Midbrain (tissue), 1 donor: ENCODE measurements around the gene AATK.

ENCODE experiments used
- DNase-seq: peaks from one replicate; lab custom pipeline; 2025; lab: John Stamatoyannopoulos, UW

Gene AATK

GRCh38 chr17:81114351-81115093, 51.5 kb downstream of the AATK start:
- no peak for DNase-seq

DNA sequence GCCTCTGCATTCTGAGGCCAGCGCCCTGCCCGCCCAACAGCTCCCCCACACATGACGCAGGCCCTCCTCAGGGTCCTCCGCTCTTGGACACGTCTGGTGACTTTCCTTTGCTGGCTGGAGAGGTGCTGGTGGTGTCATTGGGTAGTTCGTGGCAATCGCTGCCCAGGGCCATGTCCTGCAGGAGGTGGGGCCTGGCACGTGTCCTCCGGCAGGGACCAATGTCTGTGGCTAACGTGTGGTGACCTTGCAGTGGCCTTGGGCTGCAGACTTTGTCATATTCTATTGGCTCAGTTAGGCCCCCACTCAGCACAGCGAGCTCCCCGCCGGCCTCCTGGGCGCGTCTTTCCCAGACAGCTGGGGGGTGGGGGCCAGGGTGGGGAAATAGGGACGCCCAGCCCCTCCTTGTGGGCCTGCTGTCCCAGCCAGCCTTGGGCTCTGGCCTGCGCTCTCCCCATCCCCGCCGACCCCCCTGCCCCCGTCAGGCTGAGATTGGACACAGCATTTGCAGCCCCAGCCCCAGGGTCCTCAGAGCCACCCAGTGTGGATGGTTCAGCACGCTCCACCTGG, 52.8 kb downstream of the AATK start:
- DNase-seq = no peak

DNA sequence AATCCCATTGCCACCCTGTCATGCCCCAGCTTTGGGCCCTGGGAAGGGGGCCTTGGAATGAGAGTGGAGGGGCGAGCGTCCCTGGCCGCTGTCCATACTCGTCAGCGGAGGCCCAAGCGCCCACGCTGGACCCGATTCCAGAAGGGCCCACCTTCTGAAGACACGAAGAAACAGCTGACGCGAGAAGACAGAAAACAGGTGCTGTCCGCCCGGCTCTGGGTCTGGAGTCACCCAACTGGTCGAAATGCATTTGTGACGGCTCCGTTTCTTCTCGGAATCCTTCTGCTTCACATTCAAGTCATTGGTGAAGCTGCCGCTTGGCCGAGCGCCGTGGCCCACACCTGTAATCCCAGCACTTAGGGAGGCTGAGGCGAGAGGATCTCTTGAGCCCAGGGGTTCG, 53.6 kb downstream of the AATK start:
- DNase-seq = no peak

DNA sequence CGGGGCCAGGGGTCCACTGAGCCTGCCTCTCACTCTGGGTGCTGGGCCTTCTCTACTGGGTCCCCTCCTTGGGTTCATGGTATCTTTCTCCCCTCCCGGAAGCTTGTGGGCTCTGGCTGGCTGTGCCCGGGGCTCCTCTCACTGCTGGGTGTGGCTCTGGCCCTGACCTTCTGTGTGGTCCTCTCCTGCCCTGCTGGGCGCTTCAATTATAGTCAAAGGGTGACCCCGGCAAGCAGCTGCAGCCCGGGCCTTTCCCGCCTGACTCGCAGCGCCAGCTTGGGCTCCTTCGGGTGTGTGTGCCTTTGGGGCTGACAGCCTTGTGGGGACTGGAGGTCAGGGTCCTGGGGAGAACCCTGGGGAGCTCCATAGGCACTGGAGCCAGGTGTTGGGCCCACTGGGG, 55.0 kb downstream of the AATK start:
- DNase-seq = no peak

- DNase-seq = no peak
These were observed 55.5 kb downstream of the AATK start for GRCh38 chr17:81110488-81111040.

- no peak for DNase-seq
These were observed 56.1 kb downstream of the AATK start for GRCh38 chr17:81109957-81110356.

- DNase-seq = no peak
These were observed 57.8 kb downstream of the AATK start for GRCh38 chr17:81108220-81108619.

- no peak for DNase-seq
These were observed 59.3 kb downstream of the AATK start for GRCh38 chr17:81106716-81107115.

- DNase-seq = no peak
These were observed 62.6 kb downstream of the AATK start for GRCh38 chr17:81103379-81103778.

DNA sequence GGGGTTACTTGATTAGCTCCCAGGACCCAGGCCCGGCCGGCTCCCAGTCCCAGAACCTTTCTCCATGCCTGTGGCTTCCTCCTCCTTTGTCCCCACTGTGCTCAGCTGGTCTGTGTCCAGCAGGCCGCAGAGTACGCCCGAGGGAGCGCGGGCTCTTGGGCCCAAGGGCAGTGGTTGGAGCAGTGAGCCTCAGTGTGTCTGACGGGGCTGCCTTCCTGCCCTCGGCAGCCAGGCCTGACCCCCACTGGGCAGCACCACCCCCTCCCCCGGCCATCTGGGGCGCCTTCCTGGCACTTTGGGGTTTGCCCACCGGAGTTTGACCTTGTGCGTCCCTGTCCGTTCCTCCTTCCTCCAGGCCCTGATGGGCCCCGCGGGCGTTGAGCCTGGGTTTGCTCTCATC, 63.2 kb downstream of the AATK start:
- no peak for DNase-seq

DNA sequence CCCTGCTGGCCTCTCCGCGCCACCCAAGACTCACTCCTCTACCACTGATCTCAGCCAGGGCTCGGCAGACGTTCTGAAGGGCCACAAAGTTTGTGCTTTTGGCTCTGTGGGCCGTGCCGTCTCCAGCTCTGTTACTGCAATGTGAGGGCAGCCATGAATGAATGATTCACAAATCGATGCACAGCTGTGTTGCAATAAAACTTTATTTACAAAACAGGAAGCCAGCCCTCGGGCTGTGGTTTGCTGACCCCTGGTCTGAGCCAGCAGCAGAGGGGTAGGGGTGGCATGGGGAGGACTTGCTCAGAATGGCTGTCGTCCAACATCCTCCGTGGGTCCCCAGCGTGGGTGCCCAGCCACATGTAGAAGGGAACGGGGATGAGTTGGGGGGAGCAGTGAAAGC, 63.7 kb downstream of the AATK start:
- no peak for DNase-seq

- DNase-seq = peak; percentile 79
These were observed 64.3 kb downstream of the AATK start for GRCh38 chr17:81101614-81102306.

- DNase-seq = no peak
These were observed 65.4 kb downstream of the AATK start for GRCh38 chr17:81100668-81101067.

DNA sequence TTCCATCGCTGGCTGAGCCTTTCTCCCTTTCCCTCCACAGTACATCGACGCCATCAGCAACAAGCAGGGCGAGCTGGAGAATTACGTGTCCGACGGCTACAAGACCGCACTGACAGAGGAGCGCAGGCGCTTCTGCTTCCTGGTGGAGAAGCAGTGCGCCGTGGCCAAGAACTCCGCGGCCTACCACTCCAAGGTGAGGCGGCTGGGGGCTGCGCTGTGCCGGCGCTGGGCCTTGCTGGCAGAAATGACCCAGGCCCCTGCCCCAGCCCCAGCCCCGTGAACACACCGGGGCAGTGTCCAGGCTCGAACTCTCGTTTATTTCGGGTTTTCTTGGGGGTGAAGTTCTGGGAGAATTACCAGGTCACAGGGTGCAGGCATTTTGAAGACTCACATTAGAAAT, 66.1 kb downstream of the AATK start:
- no peak for DNase-seq

GRCh38 chr17:81097943-81098308, 68.1 kb downstream of the AATK start:
- no peak for DNase-seq

GRCh38 chr17:81097134-81097942, 68.7 kb downstream of the AATK start:
- DNase-seq = peak; percentile 57

GRCh38 chr17:81096741-81097133, 69.3 kb downstream of the AATK start:
- no peak for DNase-seq

GRCh38 chr17:81095383-81095762, 70.6 kb downstream of the AATK start:
- DNase-seq = no peak

DNA sequence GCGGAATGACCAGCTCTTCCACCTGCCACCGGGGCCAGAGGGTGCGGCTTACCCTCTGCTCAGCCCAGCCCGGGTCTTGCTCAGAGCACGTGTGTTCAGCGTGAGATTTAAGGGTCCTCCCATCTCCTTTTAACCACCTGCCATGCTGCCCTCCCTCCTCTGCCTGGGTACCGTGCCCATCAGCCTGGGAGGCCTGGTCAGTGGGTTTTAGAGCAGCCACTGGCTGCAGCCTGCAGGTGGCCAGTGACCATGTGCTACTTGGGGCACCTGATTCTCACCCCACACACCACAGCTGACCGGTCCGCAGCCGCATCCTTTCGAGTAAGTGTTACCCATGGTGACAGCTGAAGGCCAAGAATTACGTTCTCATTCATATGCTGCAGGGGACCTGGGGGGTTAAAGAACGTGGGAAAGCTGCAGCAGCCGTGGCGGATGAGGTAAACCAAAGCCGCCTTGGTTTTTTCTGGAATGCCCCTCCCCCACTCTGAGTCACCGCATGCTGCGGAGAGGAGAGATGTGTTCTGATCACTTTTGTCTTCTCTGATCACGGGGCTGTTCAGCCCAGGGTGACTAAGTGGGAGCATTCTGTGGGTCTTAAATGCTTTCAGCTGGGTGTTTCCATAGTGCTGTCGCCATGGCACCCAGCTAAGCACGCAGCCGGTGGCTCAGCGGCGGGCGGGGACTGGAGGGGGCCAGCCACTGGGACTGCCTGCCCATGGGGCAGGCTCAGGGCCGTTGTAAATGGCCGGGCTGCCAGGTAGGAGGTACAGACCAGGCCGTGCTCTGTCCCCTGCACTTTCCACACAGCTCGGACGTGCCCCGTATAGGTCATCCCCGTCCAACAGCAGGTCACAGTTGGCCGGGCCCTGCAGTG, 71.3 kb downstream of the AATK start:
- DNase-seq = peak; percentile 56

DNA sequence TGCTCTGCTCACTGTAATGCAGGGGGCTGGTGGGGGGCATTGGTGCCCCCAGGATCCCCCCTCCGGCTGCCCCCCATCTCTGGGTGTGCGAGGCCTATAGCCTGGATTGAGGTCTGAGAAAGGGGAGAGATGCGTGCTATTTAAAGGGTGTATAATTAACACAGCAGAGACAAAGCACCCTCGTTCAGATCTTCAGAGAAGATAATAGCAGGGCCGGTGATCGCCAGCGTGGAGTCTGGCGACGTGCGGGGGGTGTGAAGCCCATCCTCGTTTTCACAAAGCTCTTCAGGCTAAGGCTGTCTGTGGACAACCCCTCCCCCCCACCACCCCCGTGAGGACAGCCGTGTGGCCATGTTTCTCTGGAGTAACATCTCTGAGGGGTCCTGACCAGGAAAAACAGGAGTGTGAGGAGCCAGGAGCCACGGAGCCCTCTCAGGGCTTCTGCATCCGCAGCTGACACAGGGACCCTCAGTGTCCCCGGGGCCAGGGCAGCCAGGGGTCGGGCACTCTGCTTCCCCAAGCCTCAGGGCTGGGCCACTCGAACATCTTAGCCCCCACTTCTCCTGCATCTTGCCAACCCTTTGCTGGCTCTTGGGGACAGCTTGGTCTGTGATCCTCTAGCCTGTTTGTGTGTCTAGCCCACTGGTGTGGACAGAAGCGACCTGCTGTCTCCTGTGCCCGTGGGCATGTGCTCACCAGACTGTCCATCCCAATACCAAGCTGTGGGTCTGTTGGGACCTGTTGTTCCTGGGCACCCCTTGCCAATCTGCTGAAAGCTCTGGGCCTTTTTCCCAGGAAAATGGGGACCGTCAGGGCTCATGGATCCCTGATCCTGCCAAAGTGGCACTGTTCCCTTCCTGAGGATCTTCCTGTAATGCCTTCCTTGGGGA, 72.2 kb downstream of the AATK start:
- DNase-seq = no peak
